NCI-H748 treated with DMSO at 0.1 percent for 48 hours (cell line): ENCODE measurements around the gene MAGI1.
"Not testable (repeated sequence)": the region's sequence is repeated elsewhere in the genome, so short reads cannot be mapped to it uniquely, and the experiment has no call there.

Experiments used
- DNase-seq: peaks from one replicate; lab custom pipeline; 2025; lab: John Stamatoyannopoulos, UW

The MAGI1 gene

GRCh38 chr3:65619451-65619881 is 419.3 kb downstream of the MAGI1 start:
- DNase-seq, result no peak

GRCh38 chr3:65618599-65618998 is 420.1 kb downstream of the MAGI1 start:
- DNase-seq, result no peak

- no peak for DNase-seq
Measured at GRCh38 chr3:65617787-65618186, 420.9 kb downstream of the MAGI1 start.

GRCh38 chr3:65617209-65617608 is 421.5 kb downstream of the MAGI1 start:
- no peak for DNase-seq

GRCh38 chr3:65616563-65616962 is 422.2 kb downstream of the MAGI1 start:
- DNase-seq, result no peak

GRCh38 chr3:65615329-65615728 is 423.4 kb downstream of the MAGI1 start:
- no peak for DNase-seq

GRCh38 chr3:65614585-65614984 is 424.1 kb downstream of the MAGI1 start:
- no peak for DNase-seq

- not testable (repeated sequence) for DNase-seq
Measured at GRCh38 chr3:65607965-65608460, 430.7 kb downstream of the MAGI1 start.

GRCh38 chr3:65607101-65607500 is 431.6 kb downstream of the MAGI1 start:
- no peak for DNase-seq

GRCh38 chr3:65605876-65606432 is 432.8 kb downstream of the MAGI1 start:
- DNase-seq, result no peak

- no peak for DNase-seq
Measured at GRCh38 chr3:65604863-65605526, 433.7 kb downstream of the MAGI1 start.

- no peak for DNase-seq
Measured at GRCh38 chr3:65603631-65604030, 435.1 kb downstream of the MAGI1 start.

GRCh38 chr3:65600888-65601287 is 437.8 kb downstream of the MAGI1 start:
- DNase-seq, result no peak

GRCh38 chr3:65597952-65598413 is 440.7 kb downstream of the MAGI1 start:
- no peak for DNase-seq

GRCh38 chr3:65597226-65597951 is 441.3 kb downstream of the MAGI1 start:
- DNase-seq, result peak; percentile 28

- DNase-seq, result no peak
Measured at GRCh38 chr3:65596571-65597225, 442.0 kb downstream of the MAGI1 start.

GRCh38 chr3:65596029-65596300 is 442.8 kb downstream of the MAGI1 start:
- no peak for DNase-seq

- no peak for DNase-seq
Measured at GRCh38 chr3:65595222-65596028, 443.3 kb downstream of the MAGI1 start.

- no peak for DNase-seq
Measured at GRCh38 chr3:65593780-65594752, 444.7 kb downstream of the MAGI1 start.

GRCh38 chr3:65591313-65591712 is 447.4 kb downstream of the MAGI1 start:
- no peak for DNase-seq

GRCh38 chr3:65588884-65589283 is 449.8 kb downstream of the MAGI1 start:
- no peak for DNase-seq
